ENCODE results near the gene IL17RE.

GRCh38 chr3:9928158-9928557, 25.5 kb downstream of the IL17RE start:
- no peak for TF ChIP-seq CTCF (IDR thresholded peaks at IDR 0.05)
- no peak for TF ChIP-seq POLR2A (IDR thresholded peaks at IDR 0.05)
- no peak for TF ChIP-seq POLR2AphosphoS5 (IDR thresholded peaks at IDR 0.05)
